ENCODE measurements around the gene ERCC5.

Gene ERCC5

GRCh38 chr13:102917019-102917418, 71.2 kb downstream of the ERCC5 start:
- H3K4me3 ChIP-seq (ENCODE audit: low read length): no peak overlapping the region
- no peaks in the 10 kb centered on the region for H3K27me3 ChIP-seq (ENCODE audit: control insufficient read depth, insufficient read depth, low read length)
- H3K27ac ChIP-seq (ENCODE audit: low read depth, low read length): no peak overlapping the region
- H3K9ac ChIP-seq (ENCODE audit: low read length): no peak overlapping the region
- H3K36me3 ChIP-seq (ENCODE audit: control insufficient read depth, insufficient read depth, low read length): no peaks in the 10 kb centered on the region
- H3K4me1 ChIP-seq (ENCODE audit: control insufficient read depth, insufficient read depth, low read length): no peaks in the 10 kb centered on the region

GRCh38 chr13:102922184-102922583, 76.4 kb downstream of the ERCC5 start:
- Histone ChIP-seq H3K36me3 (ENCODE audit: control insufficient read depth, insufficient read depth, low read length) (no peaks in the 10 kb centered on the region), H3K4me1 (ENCODE audit: control insufficient read depth, insufficient read depth, low read length) (no peaks in the 10 kb centered on the region), H3K9ac (ENCODE audit: low read length) (no peak overlapping the region), H3K27me3 (ENCODE audit: control insufficient read depth, insufficient read depth, low read length) (no peaks in the 10 kb centered on the region), H3K4me3 (ENCODE audit: low read length) (no peak overlapping the region), H3K27ac (ENCODE audit: low read depth, low read length) (no peak overlapping the region)
